Hematopoietic multipotent progenitor cell treated with erythropoietin and hydrocortisone succinate and interleukin-3 and kit ligand, for 17 days (in vitro differentiated cells): ENCODE data around the gene WDFY4.

ENCODE experiments used
- DNase-seq: peaks from one replicate; pipeline ENCODE4 v3.0.0-alpha.2; 2015; ENCODE audit warnings: low spot score

The WDFY4 gene

GRCh38 chr10:48881937-48882336, 197.3 kb downstream of the WDFY4 start:
- no peak for DNase-seq

GRCh38 chr10:48882881-48883280, 198.2 kb downstream of the WDFY4 start:
- no peak for DNase-seq

GRCh38 chr10:48883701-48884100, 199.0 kb downstream of the WDFY4 start:
- DNase-seq, result no peak

GRCh38 chr10:48884179-48885045, 199.7 kb downstream of the WDFY4 start:
- DNase-seq, result no peak

GRCh38 chr10:48885376-48885775, 200.7 kb downstream of the WDFY4 start:
- no peak for DNase-seq

GRCh38 chr10:48887982-48888381, 203.3 kb downstream of the WDFY4 start:
- DNase-seq, result no peak

- no peak for DNase-seq
Measured at GRCh38 chr10:48890888-48891850, 206.5 kb downstream of the WDFY4 start.

- no peak for DNase-seq
Measured at GRCh38 chr10:48894911-48895802, 210.5 kb downstream of the WDFY4 start.

GRCh38 chr10:48895803-48896195, 211.1 kb downstream of the WDFY4 start:
- no peak for DNase-seq

- no peak for DNase-seq
Measured at GRCh38 chr10:48896756-48897440, 212.2 kb downstream of the WDFY4 start.

- DNase-seq, result no peak
Measured at GRCh38 chr10:48897441-48897790, 212.7 kb downstream of the WDFY4 start.

- no peak for DNase-seq
Measured at GRCh38 chr10:48898426-48898825, 213.8 kb downstream of the WDFY4 start.

- no peak for DNase-seq
Measured at GRCh38 chr10:48899781-48900180, 215.1 kb downstream of the WDFY4 start.

GRCh38 chr10:48900371-48900801, 215.7 kb downstream of the WDFY4 start:
- DNase-seq, result no peak

GRCh38 chr10:48901319-48901718, 216.6 kb downstream of the WDFY4 start:
- no peak for DNase-seq

- no peak for DNase-seq
Measured at GRCh38 chr10:48902096-48902495, 217.4 kb downstream of the WDFY4 start.

- DNase-seq, result no peak
Measured at GRCh38 chr10:48903151-48903550, 218.5 kb downstream of the WDFY4 start.

GRCh38 chr10:48904861-48905260, 220.2 kb downstream of the WDFY4 start:
- no peak for DNase-seq

GRCh38 chr10:48905311-48905710, 220.6 kb downstream of the WDFY4 start:
- DNase-seq, result no peak

- DNase-seq, result no peak
Measured at GRCh38 chr10:48906841-48907240, 222.2 kb downstream of the WDFY4 start.

- no peak for DNase-seq
Measured at GRCh38 chr10:48907730-48908129, 223.1 kb downstream of the WDFY4 start.
